HG03108 (cell line): ENCODE results near the gene C2orf72.
"Not testable (repeated sequence)": the region's sequence is repeated elsewhere in the genome, so short reads cannot be mapped to it uniquely, and the experiment has no call there.

Experiments
- ATAC-seq: cut with Tn5 transposase; IDR thresholded peaks from one replicate; pipeline ENCODE4 v1.9.1; 2021; ENCODE audit warnings: moderate library complexity; ENCODE audit not compliant: unreplicated experiment

C2orf72 gene

GRCh38 chr2:231037202-231037730 is at the start of gene C2orf72:
Gene C2orf72, plus strand, starts transcription at chr2:231037523. Its CDS starts 43 bp downstream, at chr2:231037566.
- no peak for ATAC-seq

- no peak for ATAC-seq
These were observed 47.6 kb upstream of the C2orf72 start for GRCh38 chr2:230989731-230990130.

DNA sequence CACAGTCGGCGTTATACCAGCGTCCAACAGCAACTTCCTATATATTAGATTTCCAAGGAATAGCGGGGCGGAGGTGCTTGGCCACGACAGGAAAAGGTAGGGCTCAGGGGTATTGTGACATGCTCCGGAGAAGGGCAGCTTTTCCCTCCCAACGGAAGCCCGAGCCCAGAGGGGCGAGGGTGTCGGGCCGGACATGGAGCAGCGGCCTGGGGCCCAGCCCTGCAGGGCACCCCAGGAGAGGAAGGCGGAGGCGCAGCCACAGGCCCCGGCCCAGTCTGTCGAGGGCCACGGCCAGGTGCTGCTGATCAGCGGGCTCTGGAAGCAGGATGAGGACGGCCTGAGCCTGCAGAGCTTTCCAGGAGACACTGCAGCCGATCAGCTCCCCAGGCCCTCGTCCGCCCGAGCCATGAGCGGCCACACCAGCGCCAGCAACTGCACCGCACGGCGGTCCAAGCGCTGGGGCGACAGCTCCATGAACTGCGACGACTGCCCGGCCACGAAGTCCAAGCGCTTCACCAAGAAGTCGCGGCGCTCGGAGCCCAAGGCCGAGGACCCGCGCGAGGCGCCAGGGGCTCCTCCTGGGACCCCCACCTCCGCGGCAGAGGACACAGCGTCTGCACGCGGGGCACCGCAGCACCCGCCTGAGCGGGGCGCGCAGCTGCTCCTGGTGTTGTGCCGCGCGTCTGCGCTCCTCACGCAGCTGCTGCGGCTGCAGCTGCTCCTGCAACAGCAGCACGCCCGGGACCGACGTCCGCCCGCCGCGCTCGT is 47.0 kb upstream of the C2orf72 start:
- no peak for ATAC-seq

DNA sequence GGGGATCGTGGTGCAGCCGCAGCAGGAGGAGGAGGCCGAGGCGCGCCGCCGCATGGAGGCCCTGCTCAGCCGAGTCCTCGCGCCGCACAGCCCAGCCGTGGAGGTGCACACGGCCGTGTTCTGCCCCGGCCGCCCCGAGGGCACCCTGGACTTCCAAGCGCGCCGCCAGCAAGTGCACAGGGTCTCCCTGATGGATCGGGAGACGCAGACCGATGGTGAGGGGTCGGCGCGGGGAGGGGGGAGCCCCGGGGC is 46.5 kb upstream of the C2orf72 start:
- no peak for ATAC-seq

DNA sequence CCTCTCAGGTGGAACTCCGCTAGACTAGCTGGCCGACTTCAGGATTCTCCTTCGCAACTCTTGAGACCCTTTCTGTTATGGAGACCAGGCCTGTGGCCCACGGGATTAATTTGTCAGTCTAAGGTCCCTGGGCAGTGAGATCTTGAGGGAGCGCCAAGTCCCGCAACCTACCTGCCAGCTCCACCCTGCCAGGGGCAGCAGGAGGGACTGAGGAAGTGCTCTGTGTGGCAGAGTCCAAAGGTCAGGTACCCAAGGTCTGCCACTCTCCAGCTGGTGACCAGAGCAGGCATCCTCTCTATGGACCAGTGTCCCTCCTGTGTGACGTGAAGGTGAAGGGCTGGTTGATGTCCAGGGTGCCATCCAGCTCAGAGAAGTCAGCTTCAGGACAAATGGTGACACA is 45.7 kb upstream of the C2orf72 start:
- ATAC-seq, result no peak

- ATAC-seq, result no peak
These were observed 41.5 kb upstream of the C2orf72 start, which contains the start of gene SPATA3 for GRCh38 chr2:230995821-230996220. Gene SPATA3, plus strand, starts transcription at chr2:230996121. Its CDS starts 113 bp downstream, at chr2:230996234.

GRCh38 chr2:230996661-230997060 is 40.7 kb upstream of the C2orf72 start:
- ATAC-seq, result no peak

GRCh38 chr2:230998882-230999281 is 38.4 kb upstream of the C2orf72 start:
- ATAC-seq, result no peak

- no peak for ATAC-seq
These were observed 37.8 kb upstream of the C2orf72 start for GRCh38 chr2:230999477-230999876.

DNA sequence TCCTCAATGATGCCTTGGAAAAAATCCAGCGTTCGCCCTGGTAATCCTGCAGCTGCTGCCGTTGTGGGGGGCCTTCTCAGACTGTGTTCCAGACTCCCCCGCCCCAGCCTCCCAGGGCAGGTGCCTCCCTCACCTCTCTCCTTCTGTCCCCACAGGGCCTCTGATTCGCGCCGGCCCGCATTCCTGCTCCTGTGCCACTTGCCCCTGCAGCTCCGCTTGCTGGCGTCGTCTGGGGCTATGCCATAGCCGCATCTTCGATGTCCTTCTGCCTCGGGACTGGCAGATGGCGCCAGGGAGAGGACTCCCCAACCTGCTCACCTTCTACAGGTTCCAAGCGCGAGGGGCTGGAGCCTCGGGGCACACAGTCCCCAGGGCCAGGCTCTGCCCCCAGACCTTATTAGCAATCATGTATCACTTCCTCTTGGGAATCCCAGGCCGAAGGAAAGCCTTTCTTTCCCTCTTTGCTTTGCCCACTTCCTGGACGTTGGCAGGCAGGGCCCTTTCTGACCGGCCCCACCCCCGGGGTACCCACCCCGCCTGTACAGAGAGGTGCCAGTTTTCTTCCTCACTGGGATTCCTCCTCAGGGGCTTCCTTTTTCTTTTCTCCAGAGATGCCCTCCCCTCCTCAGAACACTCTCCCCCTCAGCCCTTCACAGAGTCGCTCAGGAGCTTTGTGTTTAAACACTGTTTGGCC is 37.0 kb upstream of the C2orf72 start:
- no peak for ATAC-seq

- no peak for ATAC-seq
These were observed 36.3 kb upstream of the C2orf72 start for GRCh38 chr2:231001036-231001435.

- ATAC-seq, result no peak
These were observed 35.4 kb upstream of the C2orf72 start for GRCh38 chr2:231001921-231002320.

GRCh38 chr2:231002641-231003040 is 34.7 kb upstream of the C2orf72 start:
- no peak for ATAC-seq

DNA sequence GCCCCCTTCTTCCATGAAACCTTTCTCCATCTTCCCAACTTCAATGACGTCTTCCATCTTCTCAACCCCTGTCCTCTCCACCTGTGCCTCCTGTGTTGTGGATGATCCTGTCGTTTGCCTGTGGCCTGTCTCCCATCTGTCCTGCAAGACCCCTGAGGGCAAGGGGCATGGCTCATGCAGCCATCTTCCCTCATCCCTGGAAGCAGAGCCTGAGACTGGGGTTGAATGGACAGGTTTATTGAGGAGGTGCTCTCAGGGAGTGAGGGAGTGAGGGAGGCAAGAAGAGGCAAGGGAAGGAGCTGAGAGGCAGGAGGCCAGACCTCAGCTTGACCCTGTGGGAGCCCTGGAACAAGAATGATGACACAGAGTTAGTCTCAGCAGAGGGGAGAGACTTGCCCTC is 34.1 kb upstream of the C2orf72 start:
- ATAC-seq, result no peak

- not testable (repeated sequence) for ATAC-seq
These were observed 32.4 kb upstream of the C2orf72 start for GRCh38 chr2:231004930-231005329.

GRCh38 chr2:231007286-231008098 is 29.8 kb upstream of the C2orf72 start:
- ATAC-seq, result no peak

- no peak for ATAC-seq
These were observed 29.2 kb upstream of the C2orf72 start for GRCh38 chr2:231008131-231008530.

GRCh38 chr2:231009236-231009919 is 27.9 kb upstream of the C2orf72 start:
- ATAC-seq, result no peak

- ATAC-seq, result no peak
These were observed 27.1 kb upstream of the C2orf72 start for GRCh38 chr2:231010201-231010730.

DNA sequence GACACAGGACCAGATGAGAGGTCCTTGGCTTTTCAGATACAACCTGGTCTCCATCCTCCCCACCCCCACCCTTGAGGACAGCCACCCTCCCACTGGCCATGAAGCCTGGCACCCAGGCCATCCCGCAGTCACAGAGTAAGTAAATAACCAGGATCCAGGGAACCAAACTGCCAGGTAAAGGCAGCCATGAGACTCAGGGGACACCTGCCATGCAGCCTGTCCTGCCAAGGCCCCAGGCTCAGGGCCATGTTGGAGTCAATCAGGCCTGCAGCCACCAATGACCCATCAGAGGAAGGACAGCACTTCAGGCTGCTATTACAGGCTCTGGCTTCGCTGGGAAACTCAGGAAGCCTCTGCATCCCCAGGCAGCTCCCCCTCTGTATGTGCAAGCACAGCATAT is 25.8 kb upstream of the C2orf72 start:
- ATAC-seq, result no peak

- no peak for ATAC-seq
These were observed 24.9 kb upstream of the C2orf72 start for GRCh38 chr2:231012463-231012862.
